KMS-11 (cell line): ENCODE measurements around the gene TBL1X.

Experiments used
- H2AFZ ChIP-seq: fragments of 200-600 bp; sonication (generic); 2 replicates; pipeline ENCODE4 v1.6.1; 2016; ENCODE audit warnings: antibody characterized with exemption, mixed run types, low read depth
- H3K27ac ChIP-seq: fragments of 200-600 bp; sonication (generic); 2 replicates; pipeline ENCODE4 v1.6.1; 2016; ENCODE audit warnings: mild to moderate bottlenecking, mixed run types
- H3K27me3 ChIP-seq: fragments of 200-600 bp; sonication (generic); 2 replicates; pipeline ENCODE4 v1.6.1; 2017; ENCODE audit warnings: mild to moderate bottlenecking, low read depth, mixed run types, moderate library complexity; ENCODE audit not compliant: insufficient read depth
- H3K36me3 ChIP-seq: fragments of 200-600 bp; sonication (generic); 2 replicates; pipeline ENCODE4 v1.6.1; 2017; ENCODE audit warnings: mild to moderate bottlenecking, mixed run types; ENCODE audit not compliant: insufficient read depth
- H3K4me1 ChIP-seq: fragments of 200-600 bp; sonication (generic); 2 replicates; pipeline ENCODE4 v1.6.1; 2016; ENCODE audit warnings: mild to moderate bottlenecking, low read depth, mixed run types; ENCODE audit not compliant: poor library complexity, severe bottlenecking
- H3K4me2 ChIP-seq: fragments of 200-600 bp; sonication (generic); 2 replicates; pipeline ENCODE4 v1.7.0; 2016; ENCODE audit warnings: mild to moderate bottlenecking, mixed run types
- H3K4me3 ChIP-seq: fragments of 200-600 bp; sonication (generic); IDR thresholded peaks from 2 replicates; pipeline ENCODE4 v1.6.1; 2017; ENCODE audit warnings: low read depth, low read length, mixed read lengths; ENCODE audit not compliant: insufficient read depth
- H3K79me2 ChIP-seq: fragments of 200-600 bp; sonication (generic); 2 replicates; pipeline ENCODE4 v1.6.1; 2016; ENCODE audit warnings: low read depth, mixed run types; ENCODE audit not compliant: insufficient read depth
- H3K9ac ChIP-seq: fragments of 200-600 bp; sonication (generic); 2 replicates; pipeline ENCODE4 v1.6.1; 2016; ENCODE audit warnings: mild to moderate bottlenecking, mixed run types
- H4K20me1 ChIP-seq: fragments of 200-600 bp; sonication (generic); 2 replicates; pipeline ENCODE4 v1.6.1; 2016; ENCODE audit warnings: mild to moderate bottlenecking, mixed run types; ENCODE audit not compliant: insufficient read depth
- CTCF ChIP-seq: fragments of 200-600 bp; sonication (generic); conservative IDR thresholded peaks from 2 replicates; pipeline ENCODE4 v1.6.1; 2017; ENCODE audit warnings: low read depth, mild to moderate bottlenecking, antibody characterized with exemption, low read length, moderate library complexity, mixed read lengths

TBL1X gene

GRCh38 chrX:9717376-9717775 lies 252.5 kb downstream of the TBL1X start:
- H3K36me3 ChIP-seq: no peaks in the 10 kb centered on the region
- H3K4me3 ChIP-seq: no peak overlapping the region
- no peaks in the 10 kb centered on the region for H4K20me1 ChIP-seq
- H3K27me3 ChIP-seq: no peaks in the 10 kb centered on the region
- no peak overlapping the region for H3K27ac ChIP-seq
- no peak for TF ChIP-seq CTCF
- no peak overlapping the region for H3K4me2 ChIP-seq
- no peaks in the 10 kb centered on the region for H3K79me2 ChIP-seq
- no peaks in the 10 kb centered on the region for H3K4me1 ChIP-seq
- H2AFZ ChIP-seq: no peak overlapping the region
- no peak overlapping the region for H3K9ac ChIP-seq

- Histone ChIP-seq H3K27ac (no peak overlapping the region), H3K36me3 (no peaks in the 10 kb centered on the region)
Observed at GRCh38 chrX:9724711-9725110, 259.9 kb downstream of the TBL1X start.

GRCh38 chrX:9728261-9728660 lies 263.4 kb downstream of the TBL1X start:
- Histone ChIP-seq H3K27me3 (no peaks in the 10 kb centered on the region), H4K20me1 (no peaks in the 10 kb centered on the region), H3K9ac (no peak overlapping the region), H3K36me3 (no peaks in the 10 kb centered on the region), H3K4me2 (no peak overlapping the region), H2AFZ (no peak overlapping the region), H3K4me1 (no peaks in the 10 kb centered on the region), H3K79me2 (no peaks in the 10 kb centered on the region), H3K4me3 (no peak overlapping the region), H3K27ac (no peak overlapping the region)
- no peak for TF ChIP-seq CTCF

More at GRCh38 chrX:9724711-9725110, 259.9 kb downstream of the TBL1X start:
- TF ChIP-seq CTCF: no peak
- Histone ChIP-seq H3K4me3 (no peak overlapping the region), H3K79me2 (no peaks in the 10 kb centered on the region), H3K27me3 (no peaks in the 10 kb centered on the region), H2AFZ (no peak overlapping the region), H3K4me1 (no peaks in the 10 kb centered on the region), H4K20me1 (no peaks in the 10 kb centered on the region), H3K4me2 (no peak overlapping the region), H3K9ac (no peak overlapping the region)

GRCh38 chrX:9729171-9729885 lies 264.5 kb downstream of the TBL1X start:
- Histone ChIP-seq H3K36me3 (no peaks in the 10 kb centered on the region), H3K4me3 (no peak overlapping the region), H3K79me2 (no peaks in the 10 kb centered on the region), H4K20me1 (no peaks in the 10 kb centered on the region), H3K4me2 (no peak overlapping the region), H3K4me1 (no peaks in the 10 kb centered on the region), H3K27ac (no peak overlapping the region), H2AFZ (no peak overlapping the region), H3K27me3 (no peaks in the 10 kb centered on the region), H3K9ac (no peak overlapping the region)
- TF ChIP-seq CTCF: no peak
